Right lobe of liver (tissue), 4 donors: ENCODE results near the gene PCDH18.

ENCODE experiments used
- CTCF ChIP-seq, 4 donors: fragments of 200-600 bp in 3 of 4; fragments of 450-650 bp in 1 of 4; IDR thresholded peaks; one replicate each; pipeline versions ENCODE4 v1.5.1 to v1.8.0; 2016 to 2022; ENCODE audit warnings: antibody characterized with exemption in 4 of 4, mild to moderate bottlenecking in 2 of 4
- POLR2A ChIP-seq: fragments of 450-650 bp; IDR thresholded peaks from one replicate; pipeline ENCODE4 v1.6.1; 2017; ENCODE audit warnings: antibody characterized with exemption, mild to moderate bottlenecking
- donor health status: DM: no; HTN: no; CAD: no.
- donor health status: DM: no; HTN: no; CAD: no.
- donor health status: DM: no; HTN: yes; CAD: no.

- TF ChIP-seq CTCF (IDR thresholded peaks at IDR 0.05) = no peak
- no peak for TF ChIP-seq POLR2A
Measured at GRCh38 chr4:137538526-137538925, 6.2 kb upstream of the PCDH18 start.
